Activated CD8-positive, alpha-beta memory T cell treated with anti-CD3 and anti-CD28 coated beads, Interleukin-2, amount 10 ng/mL, durations not matched to agents 7 days and 5 days (primary cell): ENCODE data around the gene PHETA2. TPM values are rescaled to one million over a fixed set of nuclear protein-coding genes. Genes with fewer than 3 reads are reported as not detected.
"Not testable (repeated sequence)": the region's sequence is repeated elsewhere in the genome, so short reads cannot be mapped to it uniquely, and the experiment has no call there.

Source experiments
- ATAC-seq: fragments of 150-1000 bp; cut with Tn5 transposase; one replicate; pipeline ENCODE4 v1.10.0; 2021; ENCODE audit warnings: moderate library complexity
- CTCF ChIA-PET: fragments of 350-600 bp; sonication (Branson Sonifier 250); formaldehyde crosslinking; loops from one replicate; lab custom pipeline; 2021; ENCODE audit warnings: antibody characterized with exemption; lab: Charles Lee
- DNase-seq: peaks from one replicate; pipeline ENCODE4 v3.0.0-alpha.2; 2020
- H3K27ac Mint-ChIP-seq: one replicate; pipeline ENCODE4 v1.8.0; 2021; ENCODE audit warnings: mild to moderate bottlenecking, mixed read lengths
- H3K27me3 Mint-ChIP-seq: one replicate; pipeline ENCODE4 v1.8.0; 2021; ENCODE audit warnings: mixed read lengths
- H3K36me3 Mint-ChIP-seq: one replicate; pipeline ENCODE4 v1.8.0; 2021; ENCODE audit warnings: mild to moderate bottlenecking, mixed read lengths
- H3K4me1 Mint-ChIP-seq: one replicate; pipeline ENCODE4 v1.8.0; 2021; ENCODE audit warnings: mixed read lengths
- H3K4me3 Mint-ChIP-seq: one replicate; pipeline ENCODE4 v1.8.0; 2021; ENCODE audit warnings: mild to moderate bottlenecking, moderate library complexity, mixed read lengths
- H3K9me3 Mint-ChIP-seq: one replicate; pipeline ENCODE4 v1.8.0; 2022; ENCODE audit warnings: low read depth, mixed read lengths
- total RNA-seq, 2 experiments: library from RNA; stranded (reverse); gene quantifications; one replicate each; pipeline ENCODE4 v1.2.3, GENCODE V29; 2021

PHETA2 gene
- total RNA-seq, 2 experiments from 2014 or later = 2.0 to 2.5 TPM

DNA sequence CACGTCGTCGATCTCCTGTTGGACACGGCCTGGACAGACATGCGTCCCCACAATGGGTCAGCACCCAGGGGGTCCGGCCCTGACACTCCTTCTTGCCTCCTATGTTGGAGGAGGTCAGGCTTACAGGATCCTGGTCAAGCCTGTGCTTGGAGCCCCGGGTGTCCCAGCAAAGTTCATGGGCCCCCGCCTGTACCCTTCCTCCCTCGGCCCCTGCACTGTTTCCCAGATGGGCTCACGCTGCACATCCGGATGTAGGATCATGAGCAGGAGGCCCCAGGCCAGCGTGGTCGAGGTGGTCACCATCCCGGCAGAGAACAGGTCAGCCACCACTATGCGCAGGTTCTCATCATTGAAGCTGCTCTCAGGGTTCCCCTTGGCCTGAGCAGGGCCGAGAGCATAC, 53.6 kb downstream of the PHETA2 start:
- H3K4me1 Mint-ChIP-seq = no peaks in the 10 kb centered on the region
- H3K36me3 Mint-ChIP-seq = no peaks in the 10 kb centered on the region
- no peak overlapping the region for H3K4me3 Mint-ChIP-seq
- no peaks in the 10 kb centered on the region for H3K27me3 Mint-ChIP-seq
- ATAC-seq (no peak), DNase-seq (no peak)
- H3K27ac Mint-ChIP-seq = no peak overlapping the region
- CTCF ChIA-PET = interaction anchor here (0.6 kb wide), 1 partner anchor 602 kb away, joined by 4 read pairs; no protein-coding TSS in a partner anchor
- no peaks in the 10 kb centered on the region for H3K9me3 Mint-ChIP-seq

DNA sequence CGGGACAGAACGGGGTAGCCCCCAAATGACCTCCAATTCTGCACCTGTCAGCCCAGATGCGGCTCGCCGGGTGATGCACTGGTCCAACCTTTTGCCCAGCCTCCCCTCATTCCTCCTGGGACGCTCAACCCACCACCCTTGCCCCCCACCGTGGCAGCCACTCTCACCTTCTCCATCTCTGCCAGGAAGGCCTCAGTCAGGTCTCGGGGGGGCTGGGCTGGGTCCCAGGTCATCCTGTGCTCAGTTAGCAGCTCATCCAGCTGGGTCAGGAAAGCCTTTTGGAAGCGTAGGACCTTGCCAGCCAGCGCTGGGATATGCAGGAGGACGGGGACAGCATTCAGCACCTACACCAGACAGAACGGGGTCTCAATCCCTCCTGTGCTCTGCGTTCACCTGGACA, 54.0 kb downstream of the PHETA2 start:
- H3K4me1 Mint-ChIP-seq, H3K27ac Mint-ChIP-seq, H3K36me3 Mint-ChIP-seq, CTCF ChIA-PET, H3K9me3 Mint-ChIP-seq, DNase-seq, H3K27me3 Mint-ChIP-seq, ATAC-seq, H3K4me3 Mint-ChIP-seq: not testable (repeated sequence)

Other genes with a start within 250 kb of the PHETA2 start
- 100 to 1,000 TPM; 130 to 135 TPM for gene SREBF2, start 241.1 kb upstream of the PHETA2 start, total RNA-seq
- under 1 TPM; 0.30 to 0.70 TPM for gene SHISA8, start 159.2 kb upstream of the PHETA2 start, total RNA-seq
- gene TNFRSF13C, start 147.4 kb upstream of the PHETA2 start, total RNA-seq = 1 to 10 TPM in 1 of 2 experiments, under 1 TPM in 1; 0.89 to 3.1 TPM
- gene CENPM, start 127.1 kb upstream of the PHETA2 start, total RNA-seq = 10 to 100 TPM; 74.0 to 95.8 TPM
- gene SEPTIN3, start 104.8 kb upstream of the PHETA2 start, total RNA-seq = 1 to 10 TPM; 1.2 TPM
- gene WBP2NL, start 75.5 kb upstream of the PHETA2 start, total RNA-seq = 1 to 10 TPM in 1 of 2 experiments, under 1 TPM in 1; 0.91 to 2.1 TPM
- 10 to 100 TPM; 23.1 to 27.1 TPM for gene NAGA, start 3.4 kb upstream of the PHETA2 start, total RNA-seq
- 10 to 100 TPM; 60.4 to 72.1 TPM for gene SMDT1, start 5.5 kb downstream of the PHETA2 start, total RNA-seq
- 10 to 100 TPM; 75.9 to 91.6 TPM for gene NDUFA6, start 16.5 kb downstream of the PHETA2 start, total RNA-seq
- gene CYP2D6, start 56.6 kb downstream of the PHETA2 start, total RNA-seq = 1 to 10 TPM; 2.3 to 2.5 TPM
- 10 to 100 TPM; 73.1 to 82.5 TPM for gene TCF20, start 196.4 kb downstream of the PHETA2 start, total RNA-seq